ENCODE measurements around the gene TEDDM1.

The TEDDM1 gene

DNA sequence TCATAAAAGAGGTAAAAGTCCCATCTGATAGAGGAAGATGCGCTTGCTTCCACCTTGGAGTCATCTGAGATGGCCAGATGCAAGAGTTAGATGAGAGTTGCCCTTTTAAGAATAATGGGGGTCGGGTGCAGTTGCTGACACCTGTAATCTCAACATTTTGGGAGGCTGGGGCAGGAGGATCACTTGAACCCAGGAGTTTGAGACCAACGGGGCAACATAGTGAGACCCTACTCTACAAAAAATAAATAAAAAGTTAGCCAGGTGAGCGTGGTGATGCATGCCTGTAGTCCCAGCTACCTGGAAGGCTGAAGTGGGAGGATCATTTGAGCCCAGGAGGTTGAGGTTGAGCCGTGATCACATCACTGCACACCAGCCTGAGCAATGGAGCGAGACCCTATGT is 13.5 kb upstream of the TEDDM1 start:
- no peak for DNase-seq (ENCODE audit: extremely low read depth, low read depth)
- TF ChIP-seq, protein P1, sequence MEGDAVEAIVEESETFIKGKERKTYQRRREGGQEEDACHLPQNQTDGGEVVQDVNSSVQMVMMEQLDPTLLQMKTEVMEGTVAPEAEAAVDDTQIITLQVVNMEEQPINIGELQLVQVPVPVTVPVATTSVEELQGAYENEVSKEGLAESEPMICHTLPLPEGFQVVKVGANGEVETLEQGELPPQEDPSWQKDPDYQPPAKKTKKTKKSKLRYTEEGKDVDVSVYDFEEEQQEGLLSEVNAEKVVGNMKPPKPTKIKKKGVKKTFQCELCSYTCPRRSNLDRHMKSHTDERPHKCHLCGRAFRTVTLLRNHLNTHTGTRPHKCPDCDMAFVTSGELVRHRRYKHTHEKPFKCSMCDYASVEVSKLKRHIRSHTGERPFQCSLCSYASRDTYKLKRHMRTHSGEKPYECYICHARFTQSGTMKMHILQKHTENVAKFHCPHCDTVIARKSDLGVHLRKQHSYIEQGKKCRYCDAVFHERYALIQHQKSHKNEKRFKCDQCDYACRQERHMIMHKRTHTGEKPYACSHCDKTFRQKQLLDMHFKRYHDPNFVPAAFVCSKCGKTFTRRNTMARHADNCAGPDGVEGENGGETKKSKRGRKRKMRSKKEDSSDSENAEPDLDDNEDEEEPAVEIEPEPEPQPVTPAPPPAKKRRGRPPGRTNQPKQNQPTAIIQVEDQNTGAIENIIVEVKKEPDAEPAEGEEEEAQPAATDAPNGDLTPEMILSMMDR (IDR thresholded peaks at IDR 0.05; ENCODE audit: low read depth, low read length) = no peak

DNA sequence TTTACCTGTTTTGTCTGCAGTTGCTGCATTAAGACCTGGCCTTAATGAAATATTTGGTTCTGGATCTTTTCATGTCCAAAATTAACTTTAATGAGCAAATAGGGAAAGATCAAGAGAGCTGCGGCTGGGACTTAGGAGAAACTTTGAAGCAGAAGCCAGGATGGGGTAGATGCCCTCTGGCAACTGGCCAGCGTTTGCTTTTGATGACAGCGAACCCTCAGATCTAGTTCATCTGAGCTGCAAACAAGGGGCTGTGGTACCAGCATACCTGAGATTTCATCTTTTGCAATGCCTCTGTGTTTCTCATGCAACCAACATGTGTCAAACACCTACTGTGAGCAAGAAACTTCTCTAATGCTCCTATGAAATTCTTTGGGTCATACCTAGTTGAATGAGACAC is 13.0 kb upstream of the TEDDM1 start:
- no peak for DNase-seq (ENCODE audit: extremely low read depth, low read depth)
- TF ChIP-seq, protein P1 (IDR thresholded peaks at IDR 0.05; ENCODE audit: low read depth, low read length) = no peak

DNA sequence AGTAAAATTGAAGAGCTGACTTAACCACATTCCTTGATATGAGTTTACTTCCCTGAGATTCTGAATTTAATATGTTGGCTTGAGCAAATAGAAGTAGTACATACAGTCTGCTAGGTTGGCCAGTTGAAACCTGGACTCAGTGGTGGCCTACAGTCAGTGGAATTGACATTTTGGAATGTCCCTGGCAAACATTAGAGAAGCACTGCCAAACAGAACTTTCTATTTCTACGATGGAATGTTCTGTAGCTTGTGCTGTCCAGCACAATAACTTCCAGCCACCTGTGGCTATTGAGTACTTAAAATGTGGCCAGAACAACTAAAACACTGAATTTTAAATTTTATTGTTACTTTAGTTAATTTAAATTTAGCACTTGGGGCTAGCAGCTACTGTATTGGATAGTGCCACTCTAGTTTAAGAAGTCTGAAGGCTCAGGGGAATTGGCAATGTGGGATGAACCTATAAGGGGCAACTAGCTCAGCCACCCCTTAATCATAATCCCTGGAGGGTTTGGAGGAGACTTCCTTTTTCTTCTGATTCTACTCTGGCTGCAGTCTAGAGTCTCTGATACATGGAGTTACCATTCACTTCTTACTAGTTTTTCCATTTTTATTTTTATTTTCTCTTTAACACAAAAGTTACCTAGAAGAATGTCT is 10.3 kb upstream of the TEDDM1 start:
- TF ChIP-seq, protein P1 (IDR thresholded peaks at IDR 0.05; ENCODE audit: low read depth, low read length) = no peak
- no peak for DNase-seq (ENCODE audit: extremely low read depth, low read depth)

DNA sequence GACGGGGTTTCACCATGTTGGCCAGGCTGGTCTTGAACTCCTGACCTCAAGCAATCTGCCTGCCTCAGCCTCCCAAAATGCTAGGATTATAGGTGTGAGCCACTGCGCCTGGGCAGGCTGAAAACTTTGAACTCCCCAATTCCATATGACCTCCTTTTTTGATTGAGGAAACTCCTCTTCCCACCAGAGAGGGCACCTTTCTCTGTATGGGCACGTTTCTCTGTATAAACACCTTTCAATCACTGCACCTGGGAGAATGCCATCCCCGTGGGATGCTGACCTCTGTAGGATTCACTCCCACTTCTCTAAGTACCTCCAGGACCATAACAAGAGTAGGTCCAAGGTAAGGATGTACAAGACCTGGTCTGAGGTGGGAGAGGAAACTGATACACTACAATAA is 9.7 kb upstream of the TEDDM1 start:
- TF ChIP-seq, protein P1 (IDR thresholded peaks at IDR 0.05; ENCODE audit: low read depth, low read length) = no peak
- no peak for DNase-seq (ENCODE audit: extremely low read depth, low read depth)

DNA sequence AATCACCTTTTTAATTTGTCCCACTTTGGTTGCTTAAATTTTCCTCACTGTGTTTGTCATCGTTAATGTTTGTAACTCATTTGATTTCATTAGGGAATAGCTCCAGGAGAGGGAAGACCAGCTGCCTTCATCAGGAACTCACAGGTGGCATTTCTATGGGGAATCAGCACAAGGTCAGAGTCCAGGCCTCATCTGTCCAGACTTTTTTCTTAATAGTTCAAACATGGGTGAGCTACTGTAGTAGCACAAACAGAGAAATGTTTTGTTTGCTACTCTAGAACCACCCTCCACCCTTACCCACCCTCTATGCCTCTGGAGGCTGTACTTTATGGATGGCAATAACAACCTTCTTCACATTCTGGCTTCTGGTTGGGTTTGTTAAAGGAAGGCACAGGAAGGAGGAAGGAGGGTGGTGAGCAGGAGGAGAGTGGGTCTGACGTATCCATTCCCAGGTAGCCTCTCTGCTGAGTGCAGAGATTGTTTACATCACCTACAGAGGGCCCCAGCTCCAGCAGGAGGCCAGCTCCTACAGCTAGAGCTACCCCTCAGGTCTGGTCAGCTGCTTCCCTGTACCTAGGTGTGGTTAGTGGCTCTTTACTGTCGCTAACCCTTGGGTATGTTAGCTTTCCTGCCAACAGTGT is 8.1 kb upstream of the TEDDM1 start:
- no peak for DNase-seq (ENCODE audit: extremely low read depth, low read depth)
- TF ChIP-seq, protein P1 (IDR thresholded peaks at IDR 0.05; ENCODE audit: low read depth, low read length) = no peak

DNA sequence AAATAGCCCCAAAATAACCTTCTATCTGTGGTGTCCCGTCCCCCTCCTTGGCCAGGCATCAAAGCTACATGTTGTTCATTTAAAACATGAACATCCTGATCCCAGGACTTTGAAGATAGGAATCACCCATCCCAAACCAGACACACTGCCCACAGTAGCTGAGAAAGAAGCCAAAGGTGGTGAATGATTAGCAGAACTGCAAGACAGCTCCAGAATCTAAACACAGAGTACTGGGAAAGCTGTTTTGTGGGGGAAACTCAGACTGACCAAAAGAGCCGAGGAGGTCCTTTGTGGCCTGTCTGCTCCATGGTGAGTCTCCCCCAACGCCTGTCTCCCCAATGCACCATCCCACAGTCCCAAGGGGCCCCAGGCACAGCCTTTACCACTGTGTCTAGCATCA is 7.3 kb upstream of the TEDDM1 start:
- TF ChIP-seq, protein P1 (IDR thresholded peaks at IDR 0.05; ENCODE audit: low read depth, low read length) = no peak
- no peak for DNase-seq (ENCODE audit: extremely low read depth, low read depth)

DNA sequence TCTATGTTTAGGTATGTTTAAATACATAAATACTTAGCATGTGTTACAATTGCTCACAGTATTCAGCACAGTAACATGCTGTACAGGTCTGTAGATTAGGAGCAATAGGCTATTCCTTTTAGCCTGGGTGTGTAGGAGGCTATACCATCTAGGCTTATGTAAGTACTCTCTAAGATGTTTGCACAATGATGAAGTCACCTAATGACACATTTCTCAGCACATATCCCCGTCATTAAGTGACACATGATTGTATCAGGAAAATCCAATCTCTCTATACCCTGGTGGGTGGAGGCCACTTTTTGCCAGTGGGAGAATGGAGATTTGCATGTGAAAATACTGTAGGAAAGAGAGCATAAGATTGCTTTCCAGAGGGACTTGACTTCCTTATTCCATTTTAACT is 5.5 kb upstream of the TEDDM1 start:
- no peak for DNase-seq (ENCODE audit: extremely low read depth, low read depth)
- TF ChIP-seq, protein P1 (IDR thresholded peaks at IDR 0.05; ENCODE audit: low read depth, low read length) = no peak
